K562 (cell line): ENCODE measurements around the gene SPATA21. TPM values are rescaled to one million over a fixed set of nuclear protein-coding genes. Genes with fewer than 3 reads are reported as not detected.
A peak's percentile ranks its signal among the peaks of the same experiment; 100 is the strongest.

ENCODE experiments used
- ATAC-seq: fragments of 200-7000 bp; cut with Tn5 transposase; 3 replicates; pipeline ENCODE4 v1.9.1; 2020; ENCODE audit warnings: moderate library complexity
- Bru-seq: library from RNA; stranded (reverse); fragments of 400-500 nt; gene quantifications from one replicate; lab custom pipeline; 2021; lab: Mats Ljungman, UMichigan
- BruChase-seq, 2 experiments: library from RNA; stranded (reverse); fragments of 400-500 nt; gene quantifications; one replicate each; lab custom pipeline; 2021; lab: Mats Ljungman, UMichigan
- BruUV-seq: library from RNA; stranded (reverse); fragments of 400-500 nt; replicated peaks from 2 replicates; lab custom pipeline; 2021; lab: Mats Ljungman, UMichigan
- CTCF ChIA-PET: fragments of 300-600 bp; formaldehyde crosslinking; extraction: SDS; loops from one replicate; lab custom pipeline; 2021; ENCODE audit warnings: low intra/inter-chr PET ratio; lab: Yijun Ruan, JAX
- POLR2A ChIA-PET: fragments of 300-600, 350-650 bp; sonication (Branson Sonifier 250); formaldehyde crosslinking; extraction: SDS; loops from one replicate; lab custom pipeline; 2021; ENCODE audit warnings: antibody characterized with exemption, inconsistent platforms; lab: Yijun Ruan, JAX
- DNase-seq, 4 experiments: peaks; one replicate each; pipeline versions ENCODE4 v3.0.0 to v3.0.0-alpha.2; 2011 to 2018; ENCODE audit warnings: low spot score in 3 of 4, mixed read lengths in 3 of 4; ENCODE audit errors: extremely low read depth in 1 of 4
- FAIRE-seq: peaks from 2 replicates; lab custom pipeline; 2011; peaks lifted over from hg19 to GRCh38; lab: Jason Lieb, UNC
- H2AFZ ChIP-seq: 2 replicates; pipeline ENCODE4 v1.6.0; 2011; ENCODE audit warnings: low read depth, low read length, control low read depth, inconsistent platforms
- H3K27ac ChIP-seq: fragments of 200-600 bp; 3 replicates; pipeline ENCODE4 v1.8.0; 2011; ENCODE audit warnings: low read depth, mild to moderate bottlenecking, control low read depth, inconsistent platforms, low read length, moderate library complexity, mixed read lengths; ENCODE audit errors: extremely low read depth
- H3K27me3 ChIP-seq, 2 experiments: fragments of 300-600 bp in 1 of 2; 2 replicates in 1 of 2; 3 replicates in 1 of 2; pipeline versions ENCODE4 v1.6.0 to v1.8.0; 2011; ENCODE audit warnings: inconsistent platforms in 2 of 2, low read length in 2 of 2, mild to moderate bottlenecking in 1 of 2, mixed read lengths in 1 of 2, moderate library complexity in 1 of 2; ENCODE audit not compliant: control insufficient read depth in 2 of 2, insufficient read depth in 2 of 2
- H3K36me3 ChIP-seq: fragments of 300-600 bp; 3 replicates; pipeline ENCODE4 v1.8.0; 2011; ENCODE audit warnings: mild to moderate bottlenecking, low read length, inconsistent platforms; ENCODE audit not compliant: control insufficient read depth, insufficient read depth
- H3K4me1 ChIP-seq, 2 experiments: fragments of 200-600 bp in 1 of 2; replicated peaks in 1 of 2; 2 replicates in 1 of 2; 3 replicates in 1 of 2; pipeline versions ENCODE4 v1.5.1 to v1.8.0; 2011; ENCODE audit warnings: inconsistent platforms in 2 of 2, low read length in 2 of 2, mild to moderate bottlenecking in 1 of 2, mixed read lengths in 1 of 2, moderate library complexity in 1 of 2; ENCODE audit not compliant: control insufficient read depth in 2 of 2, insufficient read depth in 2 of 2
- H3K4me2 ChIP-seq: 2 replicates; pipeline ENCODE4 v1.6.1; 2011; ENCODE audit warnings: low read length, control low read depth, inconsistent platforms, mixed read lengths; ENCODE audit not compliant: insufficient read depth
- H3K4me3 ChIP-seq: fragments of 200-600 bp; sonication (generic), shearing (Covaris generic); 2 replicates; pipeline ENCODE4 v1.5.1; 2016; ENCODE audit warnings: control low read depth, inconsistent platforms
- H3K79me2 ChIP-seq: fragments of 200-600 bp; 3 replicates; pipeline ENCODE4 v1.8.0; 2011; ENCODE audit warnings: low read length, inconsistent platforms; ENCODE audit not compliant: control insufficient read depth, insufficient read depth
- H3K9ac ChIP-seq, 2 experiments: 2 replicates each; pipeline versions ENCODE4 v1.6.0 to v1.6.1; 2011; ENCODE audit warnings: low read depth in 2 of 2, low read length in 2 of 2, control low read depth in 1 of 2, inconsistent platforms in 1 of 2, mild to moderate bottlenecking in 1 of 2, mixed read lengths in 1 of 2; ENCODE audit not compliant: insufficient read depth in 1 of 2
- H3K9me1 ChIP-seq: one replicate; pipeline ENCODE4 v1.6.0; 2011; ENCODE audit warnings: inconsistent platforms, mild to moderate bottlenecking, low read length, moderate library complexity; ENCODE audit not compliant: control insufficient read depth, insufficient read depth
- H3K9me3 ChIP-seq: replicated peaks from 2 replicates; pipeline ENCODE4 v1.5.1; 2011; ENCODE audit warnings: low read depth, low read length, inconsistent platforms; ENCODE audit not compliant: control insufficient read depth, insufficient read depth
- H4K20me1 ChIP-seq: replicated peaks from 2 replicates; pipeline ENCODE4 v1.6.1; 2011; ENCODE audit warnings: low read length, inconsistent platforms, mixed read lengths; ENCODE audit not compliant: control insufficient read depth, insufficient read depth
- CBFA2T3 ChIP-seq: fragments of 450-650 bp; IDR thresholded peaks from 2 replicates; pipeline ENCODE4 v1.6.1; 2017
- CLOCK ChIP-seq: fragments of 250-450 bp; sonication (Bioruptor Pico); IDR thresholded peaks from 2 replicates; pipeline ENCODE4 v1.4.0; 2020; ENCODE audit warnings: mild to moderate bottlenecking, moderate library complexity, borderline replicate concordance
- ELF4 ChIP-seq: fragments of 450-650 bp; formaldehyde crosslinking; IDR thresholded peaks from 2 replicates; pipeline ENCODE4 v1.4.0; 2022; ENCODE audit warnings: missing genetic modification characterization
- GTF2B ChIP-seq: IDR thresholded peaks from 2 replicates; pipeline ENCODE4 v1.6.1; 2011; ENCODE audit not compliant: insufficient read length; ENCODE audit errors: extremely low read depth
- HDGF ChIP-seq: fragments of 450-650 bp; IDR thresholded peaks from 2 replicates; pipeline ENCODE4 v1.6.1; 2016
- MAZ ChIP-seq, 2 experiments: fragments of 450-650 bp in 1 of 2; sonication (generic) in 1 of 2; formaldehyde crosslinking; IDR thresholded peaks in 1 of 2; conservative IDR thresholded peaks in 1 of 2; 2 replicates each; pipeline versions ENCODE4 v1.4.0 to v1.5.0; 2020; ENCODE audit warnings: mild to moderate bottlenecking in 1 of 2, missing genetic modification reagents in 1 of 2
- MECOM ChIP-seq: fragments of 250-450 bp; sonication (Bioruptor Pico); IDR thresholded peaks from 2 replicates; pipeline ENCODE4 v1.8.0; 2022; ENCODE audit warnings: inconsistent platforms
- NRF1 ChIP-seq, 2 experiments: fragments of 450-650 bp; IDR thresholded peaks in 1 of 2; conservative IDR thresholded peaks in 1 of 2; 2 replicates each; pipeline ENCODE4 v1.6.1; 2014; ENCODE audit warnings: mild to moderate bottlenecking in 2 of 2
- SMARCC2 ChIP-seq: fragments of 450-650 bp; IDR thresholded peaks from 2 replicates; pipeline ENCODE4 v1.6.1; 2017; ENCODE audit warnings: antibody characterized with exemption, moderate library complexity, mild to moderate bottlenecking, low read depth
- SNAPC5 ChIP-seq: fragments of 250-450 bp; sonication (Bioruptor Pico); IDR thresholded peaks from 2 replicates; pipeline ENCODE4 v1.8.0; 2021; ENCODE audit warnings: moderate library complexity, mild to moderate bottlenecking, inconsistent platforms
- SNRNP70 ChIP-seq: fragments of 200-400 bp; formaldehyde crosslinking; optimal IDR thresholded peaks from 2 replicates; pipeline ENCODE3; 2017; ENCODE audit warnings: low read depth, low read length
- TOE1 ChIP-seq, 2 experiments: fragments of 450-650 bp in 1 of 2; sonication (generic) in 1 of 2; formaldehyde crosslinking in 1 of 2; IDR thresholded peaks; 2 replicates each; pipeline versions ENCODE4 v1.7.1 to v1.8.0; 2016 to 2022; ENCODE audit warnings: borderline replicate concordance in 2 of 2, mild to moderate bottlenecking in 2 of 2, antibody characterized with exemption in 1 of 2, inconsistent platforms in 1 of 2, low read depth in 1 of 2, missing genetic modification reagents in 1 of 2, moderate library complexity in 1 of 2
- ZEB2 ChIP-seq: fragments of 450-650 bp; IDR thresholded peaks from 2 replicates; pipeline ENCODE4 v1.6.1; 2016
- WGBS: fragments of 100-300 bp; shearing (Covaris generic); methylation state at CpG from one replicate; pipeline ENCODE4 v1.1.6; 2016; ENCODE audit warnings: low coverage, mixed read lengths; ENCODE audit not compliant: insufficient coverage; ENCODE audit errors: missing lambda C conversion rate; 5-methylcytosine and 5-hydroxymethylcytosine counted together
- in situ Hi-C: fragments of 300-500 bp; cut with MboI; formaldehyde crosslinking; loops from 4 replicates; pipeline ENCODE4 v1.15.0; 2018; ENCODE audit warnings: inconsistent platforms, mixed read lengths
- intact Hi-C: fragments of 100-400 bp; cut with micrococcal nuclease; formaldehyde crosslinking; loops from 2 replicates; pipeline ENCODE4 v1.14.2; 2022
- long read RNA-seq, 3 experiments: library from polyadenylated mRNA in 2 of 3; library from RNA in 1 of 3; unstranded in 2 of 3; stranded (forward) in 1 of 3; transcript quantifications; one replicate each; pipeline ENCODE4 v2.0.0, GENCODE V29; 2019 to 2022
- polyA minus RNA-seq, 3 experiments: library from RNA; depleted of rRNA, polyadenylated mRNA; stranded (reverse); fragments of >200 nt; gene quantifications; 2 replicates each; pipeline ENCODE4 v1.2.3, GENCODE V29; 2011
- polyA plus RNA-seq, 8 experiments: library from polyadenylated mRNA; depleted of rRNA in 4 of 8; stranded (reverse) in 5 of 8; unstranded in 3 of 8; fragments of >200 nt; fragmentation: Nextera tagmentation in 2 of 8; fragmentation: Illumina TruSeq in 1 of 8; extraction: Ambion mirVana in 2 of 8; extraction: Trizol in 1 of 8; gene quantifications; 2 replicates each; pipeline versions ENCODE4 v1.2.1 to v1.2.3, GENCODE V29; 2011 to 2014; ENCODE audit warnings: inconsistent platforms in 1 of 8, missing spikeins in 1 of 8
- total RNA-seq, 7 experiments: library from RNA; depleted of rRNA in 6 of 7; stranded (reverse); fragments of >200 nt in 6 of 7; fragmentation: Illumina TruSeq in 2 of 7; extraction: Trizol in 2 of 7; gene quantifications; 2 replicates each; pipeline versions ENCODE4 v1.2.1 to v1.2.3, GENCODE V29; 2011 to 2021; ENCODE audit warnings: low replicate concordance in 1 of 7

SPATA21 gene
- total RNA-seq (2011; cell fraction: chromatin; rRNA removed; ENCODE audit: low replicate concordance) = 0.19 and 0.77 TPM in 2 replicates
- total RNA-seq (2011; cell fraction: nucleolus; rRNA removed) = 0.33 and 0.53 TPM in 2 replicates
- total RNA-seq (2011; cell fraction: nucleoplasm; rRNA removed) = 0.22 TPM in 1 of 2 replicates, not detected in the other
- 0.08 TPM in 1 of 2 replicates, not detected in the other for total RNA-seq (2014; rRNA removed)
- 0.11 and 0.13 TPM in 2 replicates for total RNA-seq (2014; rRNA removed; fragmentation: Illumina TruSeq; extraction: Trizol)
- 0.11 TPM in 1 of 2 replicates, not detected in the other for total RNA-seq (2015; rRNA removed; fragmentation: Illumina TruSeq; extraction: Trizol)
- 0.13 TPM in 1 of 2 replicates, not detected in the other for total RNA-seq (2021)
- polyA plus RNA-seq (2011; rRNA removed) = 0.04 and 0.17 TPM in 2 replicates
- 0.07 and 0.25 TPM in 2 replicates for polyA plus RNA-seq (2011; cell fraction: cytosol; rRNA removed)
- 0.17 and 0.87 TPM in 2 replicates for polyA plus RNA-seq (2011; cell fraction: nucleus; rRNA removed)
- polyA plus RNA-seq (2012) = 0.12 and 0.26 TPM in 2 replicates
- 0.15 TPM in 1 of 2 replicates, not detected in the other for polyA plus RNA-seq (2014; fragmentation: Illumina TruSeq; extraction: Trizol)
- polyA plus RNA-seq (2014; fragmentation: Nextera tagmentation; extraction: Ambion mirVana) = under 1 TPM in 1 of 2 experiments, not detected in 1; 0.10 TPM
- 0.28 and 0.36 TPM in 2 replicates for polyA plus RNA-seq (2014; rRNA removed)
- polyA minus RNA-seq (2011; rRNA and poly(A)+ RNA removed) = not detected in 2 replicates
- not detected in 2 replicates for polyA minus RNA-seq (2011; cell fraction: cytosol; rRNA and poly(A)+ RNA removed)
- polyA minus RNA-seq (2011; cell fraction: nucleus; rRNA and poly(A)+ RNA removed) = not detected in 2 replicates
- percentile 13 among the genes with signal in this experiment for Bru-seq, nascent RNA
- BruChase-seq, experiment 1, labeled RNA remaining after a 2-hour chase = percentile 9 among the genes with signal in this experiment
- BruChase-seq, experiment 2, labeled RNA remaining after a 6-hour chase = percentile 9 among the genes with signal in this experiment
- long read RNA-seq, experiment 1, partial matches to known transcripts = 0 of 29 reads
- long read RNA-seq, experiment 1, other reads (novel, unspliced or antisense) = 29 of 29 reads
- long read RNA-seq, experiment 2 = 0 reads
- long read RNA-seq, experiment 3 = 0 reads

GRCh38 chr1:16436946-16437474, at the start of gene SPATA21:
SPATA21 (minus strand) TSS chr1:16437424; CDS start chr1:16431371, 6,053 bp downstream.
- POLR2A ChIA-PET = interaction anchor here (0.5 to 0.6 kb wide), 2 partner anchors 13 to 191 kb away, joined by 3 to 4 read pairs; no protein-coding TSS in a partner anchor
- intact Hi-C loops = no loop called here
- 22% methylated on average over 3 of the region's 3 CpGs for WGBS
- TF ChIP-seq MAZ (CRISPR knock-in tag; conservative IDR thresholded peaks at IDR 0.05 in 1 of 2, IDR thresholded peaks at IDR 0.05 in 1 of 2) (no peak), SNRNP70 (no peak), SNAPC5 (no peak), SMARCC2 (no peak), ZEB2 (no peak), TOE1 (IDR thresholded peaks at IDR 0.05; ENCODE audit: borderline replicate concordance) (no peak), TOE1 (CRISPR knock-in tag; IDR thresholded peaks at IDR 0.05; ENCODE audit: borderline replicate concordance, low read depth) (no peak), MECOM (CRISPR knock-in tag) (no peak), ELF4 (CRISPR knock-in tag) (no peak), HDGF (no peak), CBFA2T3 (no peak), GTF2B (no peak), NRF1 (conservative IDR thresholded peaks at IDR 0.05 in 1 of 2, IDR thresholded peaks at IDR 0.05 in 1 of 2) (no peak), CLOCK (no peak)

More at GRCh38 chr1:16436946-16437474, at the start of gene SPATA21:
- no peaks in the 10 kb centered on the region for H3K9me3 ChIP-seq
- no peak within 1 kb of the TSS for H3K4me2 ChIP-seq
- BruUV-seq = no TSS peak
- H3K4me3 ChIP-seq = no peak within 1 kb of the TSS
- H3K4me1 ChIP-seq = peaks cover 11 to 23% of the 10 kb centered on the region in 2 experiments; a peak in 4 of 5 replicates
- DNase-seq (peak in 2 of 4 experiments; percentile 18 to 27), ATAC-seq (no peak), FAIRE-seq (no peak)
- no peaks in the 10 kb centered on the region for H3K9me1 ChIP-seq
- H3K36me3 ChIP-seq = peaks cover 2% of the 10 kb centered on the region; the same call in 1 of the 3 replicates
- no peak within 1 kb of the TSS for H3K27ac ChIP-seq
- CTCF ChIA-PET = no interaction called here
- H3K79me2 ChIP-seq = peaks cover 15% of the 10 kb centered on the region
- no peak within 1 kb of the TSS; a peak in 1 of 4 replicates for H3K9ac ChIP-seq
- in situ Hi-C loops = loop anchor here (25.0 kb wide), 1 partner anchor 425 kb away; no protein-coding TSS in a partner anchor
- H2AFZ ChIP-seq = 0 out of 2 replicates have a peak within 1 kb of the TSS, but pooled peaks have one; percentile 47
- no peaks in the 10 kb centered on the region; the same call in 1 of the 2 replicates for H4K20me1 ChIP-seq
- no peaks in the 10 kb centered on the region for H3K27me3 ChIP-seq
